H1 (cell line): ENCODE measurements around the gene ACOD1.

Source experiments
- CTCF ChIP-seq, 3 experiments: IDR thresholded peaks; 1 replicate in 2 of 3; 2 replicates in 1 of 3; pipeline versions ENCODE4 v1.5.1 to v1.6.1; 2011; ENCODE audit warnings: low read length in 3 of 3, mild to moderate bottlenecking in 3 of 3, inconsistent platforms in 2 of 3, low read depth in 1 of 3, moderate library complexity in 1 of 3; ENCODE audit not compliant: insufficient read depth in 1 of 3; ENCODE audit errors: control extremely low read depth in 1 of 3
- KDM1A ChIP-seq: fragments of 200-600, 300-600 bp; sonication (generic); IDR thresholded peaks from 2 replicates; pipeline ENCODE4 v1.7.1; 2016; ENCODE audit warnings: mild to moderate bottlenecking, low read length, borderline replicate concordance
- SIN3A ChIP-seq, 2 experiments: IDR thresholded peaks in 1 of 2; conservative IDR thresholded peaks in 1 of 2; 2 replicates each; pipeline ENCODE4 v1.6.1; 2011 to 2012; ENCODE audit warnings: low read length in 2 of 2, improper control_type of control experiment in 1 of 2, low read depth in 1 of 2, mild to moderate bottlenecking in 1 of 2
- SP4 ChIP-seq: IDR thresholded peaks from 2 replicates; pipeline ENCODE4 v1.6.1; 2012; ENCODE audit warnings: low read length, inconsistent platforms
- ZNF274 ChIP-seq: IDR thresholded peaks from 2 replicates; pipeline ENCODE4 v1.7.0; 2012; ENCODE audit warnings: low read length, borderline replicate concordance; ENCODE audit errors: extremely low read depth

GRCh38 chr13:76992548-76993001 lies 44.3 kb downstream of the ACOD1 start:
- TF ChIP-seq KDM1A (no peak), SIN3A (conservative IDR thresholded peaks at IDR 0.05 in 1 of 2, IDR thresholded peaks at IDR 0.05 in 1 of 2; ENCODE audit: low read depth in 1 of 2, low read length in 2 of 2) (no peak), CTCF (IDR thresholded peaks at IDR 0.05; ENCODE audit: control extremely low read depth in 1 of 3, insufficient read depth in 1 of 3, low read depth in 1 of 3, low read length in 3 of 3) (no peak), SP4 (no peak), ZNF274 (no peak)
